CD4-positive, alpha-beta T cell treated with Interleukin-1 beta for 1 hour (primary cell): ENCODE results near the gene PLAAT5.
"Not testable (repeated sequence)": the region's sequence is repeated elsewhere in the genome, so short reads cannot be mapped to it uniquely, and the experiment has no call there.

Experiments used
- DNase-seq, 2 donors: peaks; one replicate each; pipeline ENCODE4 v3.0.0-alpha.2; 2020 to 2022

Gene PLAAT5, protein sequence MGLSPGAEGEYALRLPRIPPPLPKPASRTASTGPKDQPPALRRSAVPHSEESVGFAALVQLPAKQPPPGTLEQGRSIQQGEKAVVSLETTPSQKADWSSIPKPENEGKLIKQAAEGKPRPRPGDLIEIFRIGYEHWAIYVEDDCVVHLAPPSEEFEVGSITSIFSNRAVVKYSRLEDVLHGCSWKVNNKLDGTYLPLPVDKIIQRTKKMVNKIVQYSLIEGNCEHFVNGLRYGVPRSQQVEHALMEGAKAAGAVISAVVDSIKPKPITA

DNA sequence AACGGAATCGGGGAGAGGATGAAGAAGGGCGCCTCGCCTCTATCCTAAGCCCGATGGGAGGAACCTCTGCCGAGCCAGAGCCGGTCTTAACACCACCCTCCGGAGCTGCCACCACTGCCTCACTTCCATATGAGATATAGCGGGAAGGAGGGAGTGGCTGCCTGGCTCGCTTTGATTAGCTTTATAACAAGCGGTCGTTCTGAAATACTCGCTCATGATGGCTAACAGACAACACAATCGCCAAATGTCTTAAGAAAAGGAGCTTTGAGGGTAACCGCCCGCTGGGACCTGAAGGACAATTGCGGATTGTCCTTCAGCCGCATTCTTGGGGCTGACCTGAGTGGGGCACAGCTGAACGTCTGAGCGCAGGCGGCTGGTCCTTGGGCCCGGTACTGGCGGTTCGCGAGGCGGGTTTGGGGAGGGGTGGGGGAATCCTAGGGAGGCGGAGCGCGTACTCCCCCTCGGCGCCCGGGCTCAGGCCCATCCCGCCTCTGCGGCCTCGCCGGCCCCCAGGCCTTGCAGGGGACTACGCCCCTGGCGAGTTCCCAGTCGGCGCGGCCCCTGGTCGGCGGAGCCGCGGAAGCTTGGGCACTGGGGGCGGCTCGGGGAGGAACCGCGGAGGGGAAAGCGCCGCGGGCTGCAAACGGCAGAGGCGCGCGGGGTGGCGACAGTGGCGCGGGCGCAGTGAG lies at the start of gene PLAAT5:
Gene PLAAT5 (minus strand): TSS at position 617 of the 689 bp plus-strand sequence. CDS start 133 bp downstream, at position 484.
- peak; percentile 7 to 8 for DNase-seq

DNA sequence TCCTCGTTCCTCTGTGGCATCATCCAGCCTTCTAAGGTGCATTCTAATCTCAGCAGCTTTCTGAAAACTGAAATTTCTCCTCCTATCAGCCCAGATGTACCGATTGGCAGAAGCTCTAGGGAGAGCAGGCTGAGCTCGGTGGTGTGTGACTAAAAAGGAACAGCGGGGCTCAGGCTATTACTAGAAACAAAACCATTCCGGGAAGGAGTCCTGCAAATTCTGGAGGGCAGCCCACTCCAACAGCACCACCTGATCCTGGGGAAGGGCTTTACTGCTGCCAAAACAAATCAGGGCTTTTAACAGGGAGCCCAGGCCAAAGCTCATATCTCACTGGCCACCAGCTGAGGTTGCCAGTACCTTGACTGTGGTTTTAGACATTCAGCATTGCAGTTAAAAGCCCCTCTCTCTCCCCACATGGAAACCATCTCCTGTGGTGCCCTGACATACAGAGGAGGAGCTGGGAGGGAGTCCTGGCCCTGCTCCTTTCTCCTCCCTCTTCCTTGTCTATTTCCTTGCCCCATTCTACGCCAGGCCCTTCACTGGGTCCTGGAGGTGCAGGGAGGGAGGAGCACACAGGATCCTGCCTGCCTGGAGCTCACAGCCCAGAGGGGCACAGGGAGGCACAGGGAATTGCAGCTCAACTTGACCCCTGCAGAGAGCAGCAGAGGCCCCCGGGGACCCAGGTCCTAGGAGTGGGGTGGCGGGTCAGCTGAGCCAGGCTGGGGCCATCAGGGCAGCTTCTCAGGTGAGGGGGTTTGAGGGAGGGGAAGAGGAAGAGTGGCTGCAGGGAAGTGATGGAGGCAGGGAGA lies 46.5 kb upstream of the PLAAT5 start:
- peak in 1 of 2 donors; percentile 18 for DNase-seq

GRCh38 chr11:63536669-63537292 lies 45.8 kb upstream of the PLAAT5 start, which contains the start of gene PLAAT4:
Gene PLAAT4, plus strand, starts transcription at chr11:63536808. Its CDS starts 61 bp downstream, at chr11:63536869.
- peak in 1 of 2 donors; percentile 68 for DNase-seq

DNA sequence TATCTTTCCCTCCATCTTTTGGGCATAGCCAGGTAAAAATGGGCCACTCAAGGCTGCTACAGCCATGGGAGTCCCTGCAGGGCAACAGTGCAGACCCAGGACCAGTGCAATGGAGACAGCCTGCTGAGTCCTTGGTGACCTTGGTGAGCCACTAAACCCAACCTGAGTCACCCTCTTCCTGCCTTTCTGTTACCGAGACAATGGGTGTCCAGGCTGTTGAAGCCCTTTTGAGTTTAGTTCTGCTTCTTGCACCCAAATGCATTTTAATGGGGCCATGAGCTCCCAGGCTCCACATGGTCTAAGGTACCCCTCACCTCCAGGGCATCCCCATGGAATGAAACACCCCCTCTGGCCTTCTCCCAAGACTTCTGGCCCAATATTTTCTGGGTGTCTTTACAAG lies 44.8 kb upstream of the PLAAT5 start:
- DNase-seq: peak; percentile 23 to 40

- peak; percentile 25 to 48 for DNase-seq
These were observed 44.0 kb upstream of the PLAAT5 start for GRCh38 chr11:63534895-63535461.

- DNase-seq: no peak
These were observed 43.1 kb upstream of the PLAAT5 start for GRCh38 chr11:63534076-63534475.

- no peak for DNase-seq
These were observed 42.0 kb upstream of the PLAAT5 start for GRCh38 chr11:63532799-63533475.

DNA sequence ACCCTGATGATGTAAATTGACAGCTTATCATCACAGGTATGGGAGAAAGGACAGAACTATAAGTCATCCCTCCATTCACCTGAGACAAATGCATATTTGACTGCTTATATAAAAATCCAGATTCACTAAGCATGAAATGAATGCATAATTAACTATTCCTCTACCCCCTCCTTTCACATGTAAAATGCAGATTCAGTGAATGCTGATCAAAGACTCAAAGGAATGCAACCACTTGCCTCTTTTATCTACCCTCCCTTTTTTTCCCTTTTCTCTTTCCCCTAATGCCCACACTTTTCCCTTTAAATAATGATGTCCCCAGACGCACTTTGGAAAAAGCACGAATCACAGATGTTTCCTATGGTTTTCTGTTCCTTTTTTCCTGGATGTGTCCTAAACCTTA lies 41.1 kb upstream of the PLAAT5 start:
- DNase-seq: no peak

- DNase-seq: peak; percentile 77 to 85
These were observed 40.3 kb upstream of the PLAAT5 start for GRCh38 chr11:63531074-63531792.

DNA sequence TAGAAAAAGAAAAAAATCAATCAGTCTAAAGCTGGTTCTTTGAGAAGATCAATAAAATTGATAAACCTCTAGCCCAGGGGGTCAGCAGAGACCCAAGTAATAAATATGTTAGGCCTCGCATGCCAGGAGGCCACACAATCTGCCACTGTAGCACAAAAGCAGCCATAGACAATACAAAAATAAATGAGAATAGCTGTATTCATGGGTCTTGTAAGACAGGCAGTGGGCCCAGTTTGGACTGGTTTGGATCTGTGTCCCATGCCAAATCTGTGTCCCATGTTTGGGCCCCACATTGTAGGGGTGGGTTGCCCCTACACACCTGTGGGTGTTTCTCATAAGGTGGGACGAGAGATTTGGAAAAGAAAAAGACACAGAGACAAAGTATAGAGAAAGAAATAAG lies 39.1 kb upstream of the PLAAT5 start:
- DNase-seq: no peak

DNA sequence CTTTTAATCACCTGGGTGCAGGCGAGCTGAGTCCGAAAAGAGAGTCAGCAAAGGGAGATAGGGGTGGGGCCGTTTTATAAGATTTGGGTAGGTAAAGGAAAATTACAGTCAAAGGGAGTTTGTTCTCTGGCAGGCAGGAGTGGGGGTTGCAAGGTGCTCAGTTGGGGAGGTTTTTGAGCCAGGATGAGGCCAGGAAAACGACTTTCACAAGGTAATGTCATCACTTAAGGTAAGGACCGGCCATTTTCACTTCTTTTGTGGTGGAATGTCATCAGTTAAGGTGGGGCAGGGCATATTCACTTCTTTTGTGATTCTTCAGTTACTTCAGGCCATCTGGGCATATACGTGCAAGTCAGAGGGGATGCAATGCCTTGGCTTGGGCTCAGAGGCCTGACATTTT lies 38.4 kb upstream of the PLAAT5 start:
- DNase-seq: not testable (repeated sequence)

- not testable (repeated sequence) for DNase-seq
These were observed 37.8 kb upstream of the PLAAT5 start for GRCh38 chr11:63528729-63529278.

DNA sequence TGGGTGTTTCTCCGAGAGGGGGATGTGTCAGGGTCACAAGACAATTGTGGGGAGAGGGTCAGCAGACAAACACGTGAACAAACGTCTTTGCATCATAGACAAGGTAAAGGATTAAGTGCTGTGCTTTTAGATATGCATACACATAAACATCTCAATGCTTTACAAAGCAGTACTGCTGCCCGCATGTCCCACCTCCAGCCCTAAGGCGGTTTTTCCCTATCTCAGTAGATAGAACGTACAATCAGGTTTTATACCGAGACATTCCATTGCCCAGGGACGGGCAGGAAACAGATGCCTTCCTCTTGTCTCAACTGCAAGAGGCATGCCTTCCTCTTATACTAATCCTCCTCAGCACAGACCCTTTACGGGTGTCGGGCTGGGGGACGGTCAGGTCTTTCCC lies 37.2 kb upstream of the PLAAT5 start:
- not testable (repeated sequence) for DNase-seq

DNA sequence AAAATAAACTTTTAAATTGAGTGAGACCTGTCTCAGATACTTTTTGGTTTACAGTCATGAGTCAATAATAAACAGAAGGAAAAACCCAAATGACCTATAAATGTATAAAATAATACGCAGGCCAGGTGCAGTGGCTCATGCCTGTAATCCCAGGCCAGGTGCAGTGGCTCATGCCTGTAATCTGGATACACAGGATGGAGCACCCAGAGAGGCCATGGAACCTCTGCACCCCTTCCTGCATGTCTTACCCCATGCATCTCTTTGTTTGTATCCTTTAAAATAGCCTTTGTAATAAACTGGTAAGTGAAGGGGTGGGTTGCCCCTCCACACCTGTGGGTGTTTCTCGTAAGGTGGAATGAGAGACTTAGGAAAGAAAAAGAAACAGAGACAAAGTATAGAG lies 36.7 kb upstream of the PLAAT5 start:
- DNase-seq: no peak

GRCh38 chr11:63523151-63523550 lies 32.2 kb upstream of the PLAAT5 start:
- no peak for DNase-seq

DNA sequence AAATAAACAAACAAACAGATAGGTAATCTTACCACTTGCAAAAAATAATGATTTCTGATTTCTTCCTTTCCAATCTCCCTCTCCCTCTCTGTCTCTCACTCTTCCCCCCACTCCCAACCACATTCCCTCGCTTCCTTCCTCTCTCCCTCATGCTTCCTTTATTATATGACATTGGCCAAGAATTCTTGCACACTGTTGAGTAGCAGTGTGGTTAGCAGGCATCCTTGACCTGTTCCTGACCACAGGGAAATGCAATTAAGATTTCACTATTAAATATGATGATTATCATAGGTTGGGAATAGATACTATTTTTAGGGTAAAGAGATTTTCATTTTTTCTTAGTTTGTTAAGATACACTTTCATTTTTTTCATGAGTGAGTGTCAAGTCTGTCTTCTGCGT lies 30.9 kb upstream of the PLAAT5 start:
- no peak for DNase-seq

DNA sequence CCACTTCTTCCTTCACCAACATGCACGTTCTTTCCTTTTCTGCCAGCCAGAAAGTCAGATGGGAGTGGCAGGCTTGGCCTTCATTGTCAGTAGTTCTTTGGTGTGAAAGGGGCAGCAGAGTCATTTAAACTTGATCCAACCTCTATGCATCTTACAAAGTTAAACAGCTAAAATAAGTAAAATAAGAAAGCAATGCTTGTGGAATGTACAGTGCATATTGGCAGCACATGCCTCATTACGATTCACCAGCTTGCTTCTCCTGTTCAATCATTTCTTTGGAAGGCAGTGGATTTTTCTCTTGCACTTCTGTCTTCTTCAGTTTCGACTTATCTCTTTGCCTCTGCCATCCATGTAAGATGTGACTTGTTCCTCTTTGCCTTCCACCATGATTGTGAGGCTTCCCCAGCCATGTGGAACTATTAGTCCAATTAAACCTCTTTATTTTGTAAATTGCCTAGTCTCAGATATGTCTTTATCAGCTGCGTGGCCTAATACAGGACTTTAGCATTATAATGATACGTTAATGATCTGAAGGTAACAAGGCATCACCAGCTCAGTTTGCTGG lies 29.7 kb upstream of the PLAAT5 start:
- DNase-seq: no peak

DNA sequence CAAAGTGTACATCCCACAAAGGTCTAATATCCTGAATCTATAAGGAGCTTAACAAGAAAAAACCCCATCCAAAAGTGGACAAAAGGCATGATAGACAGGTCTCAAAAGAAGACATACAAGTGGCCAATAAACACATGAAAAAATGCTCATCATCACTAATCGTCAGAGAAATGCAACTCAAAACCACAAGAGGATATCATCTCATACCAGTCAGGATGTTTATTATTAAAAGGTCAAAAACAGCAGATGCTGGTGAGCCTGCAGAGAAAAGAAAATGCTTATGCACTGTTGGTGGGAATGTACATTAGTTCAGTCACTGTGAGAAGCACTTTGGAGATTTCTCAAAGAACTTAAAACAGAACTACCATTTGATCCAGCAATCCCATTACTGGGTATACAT lies 27.6 kb upstream of the PLAAT5 start:
- peak in 1 of 2 donors; percentile 44 for DNase-seq

DNA sequence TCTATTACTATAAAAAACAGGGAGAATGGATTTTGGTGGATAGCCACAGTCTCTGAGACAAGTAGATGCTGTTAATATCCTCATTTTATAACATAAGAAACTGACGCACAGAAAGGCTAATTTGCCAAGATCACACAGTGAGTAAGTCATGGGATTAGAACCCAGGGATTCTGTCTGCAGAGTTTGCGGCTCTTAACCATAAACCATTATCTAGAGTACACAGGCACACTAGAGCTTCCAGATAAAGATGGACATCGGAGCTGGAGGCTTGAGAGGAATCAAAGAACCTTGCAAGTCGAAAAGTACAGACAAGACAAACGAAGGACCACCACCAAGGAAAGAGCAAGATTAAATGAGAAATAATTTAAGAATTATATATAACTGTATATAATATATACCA lies 26.2 kb upstream of the PLAAT5 start:
- DNase-seq: no peak

DNA sequence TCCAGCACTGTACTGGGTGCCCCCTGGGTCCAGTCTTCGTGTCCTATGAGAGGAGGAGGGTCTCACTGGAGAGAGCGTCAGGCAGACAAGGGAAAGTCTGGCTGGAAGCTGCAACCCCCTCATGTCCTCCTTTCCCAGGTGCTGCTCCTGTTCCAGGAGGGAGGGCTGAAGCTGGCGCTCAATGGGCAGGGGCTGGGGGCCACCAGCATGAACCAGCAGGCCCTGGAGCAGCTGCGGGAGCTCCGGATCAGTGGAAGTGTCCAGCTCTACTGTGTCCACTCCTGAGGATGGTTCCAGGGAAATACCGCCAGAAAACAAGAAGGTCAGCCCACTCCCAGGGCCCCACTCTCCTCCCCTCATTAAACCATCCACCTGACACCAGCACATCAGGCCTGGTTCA lies 25.1 kb upstream of the PLAAT5 start:
- DNase-seq: no peak

DNA sequence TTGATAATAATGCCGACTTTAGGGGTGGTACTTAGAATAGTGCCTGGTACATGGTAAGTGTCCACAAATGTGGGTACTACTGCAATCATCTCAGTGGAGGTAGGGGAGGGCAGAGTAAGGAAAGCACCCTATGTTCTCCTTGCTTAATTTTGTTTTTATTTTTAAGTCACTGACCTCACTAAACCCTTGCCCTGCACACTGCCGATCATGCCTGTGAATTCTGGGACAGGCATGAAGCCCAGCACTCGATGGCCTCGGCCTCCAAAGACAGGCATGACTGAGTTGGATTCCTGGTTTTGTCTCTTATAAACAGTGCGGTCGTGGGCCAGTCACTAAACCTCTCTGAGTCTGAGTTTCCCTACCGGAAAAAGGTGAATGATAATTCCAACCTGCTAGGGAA lies 21.8 kb upstream of the PLAAT5 start:
- DNase-seq: no peak
